LNCAP (cell line): Measurements from ENCODE around the gene ST7L.

Experiments
- CTCF ChIP-seq: fragments of 450-650 bp; IDR thresholded peaks from 2 replicates; pipeline ENCODE4 v1.5.1; 2017; ENCODE audit warnings: mild to moderate bottlenecking

ST7L gene

DNA sequence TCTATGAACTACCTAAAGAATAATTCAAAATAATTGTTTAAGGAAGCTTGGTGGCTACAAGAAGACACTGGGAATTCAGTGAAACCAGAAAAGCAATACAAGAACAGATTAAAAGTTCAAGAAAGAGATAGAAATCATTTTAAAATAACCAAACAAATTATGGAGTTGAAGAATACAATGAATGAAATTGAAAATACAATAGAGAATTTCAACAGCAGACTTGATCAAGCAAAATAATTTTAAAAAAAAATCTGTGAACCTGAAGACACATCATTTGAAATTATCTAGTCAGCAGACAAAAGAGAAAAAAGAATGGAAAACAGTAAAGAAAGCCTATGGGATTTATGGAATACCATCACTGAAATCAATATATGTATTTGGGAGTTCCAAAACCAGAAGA is 141.4 kb downstream of the ST7L start:
- TF ChIP-seq CTCF: no peak
